ENCODE data around the gene TAP1. TPM values are rescaled to one million over a fixed set of nuclear protein-coding genes. Genes with fewer than 3 reads are reported as not detected.
A peak's percentile ranks its signal among the peaks of the same experiment; 100 is the strongest.

TAP1 gene
- total and polyA plus RNA-seq, 9 of the 15 experiments (the other 6 are each of a cell fraction or from before 2014, with no cell fraction given), result 1.3 to 6.0 (median 4.2) TPM

DNA sequence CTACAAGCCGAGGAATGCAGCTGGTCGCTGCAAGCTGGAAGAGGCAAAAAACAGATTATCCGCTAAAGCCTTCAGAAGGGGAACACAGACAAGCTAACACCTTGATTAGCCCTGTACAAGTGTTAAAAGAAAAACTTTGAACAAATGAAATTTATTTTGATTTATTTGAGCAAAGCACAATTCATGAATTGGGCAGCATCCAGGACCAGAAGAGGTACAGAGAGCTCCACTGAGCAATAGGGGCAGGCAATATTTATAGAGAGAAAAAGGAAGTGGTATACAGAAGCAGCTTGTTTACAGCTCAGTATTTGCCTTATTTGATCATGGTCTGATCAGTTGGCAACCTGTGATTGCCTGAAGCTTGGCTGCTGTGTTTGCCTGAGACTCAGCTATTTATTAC, 54.3 kb downstream of the TAP1 start:
- H4K20me1 ChIP-seq (replicated peaks; ENCODE audit: control insufficient read depth, insufficient read depth, low read length), result no peaks in the 10 kb centered on the region
- 0% methylated on average over 3 of the region's 3 CpGs for WGBS (ENCODE audit: insufficient coverage, low coverage, missing lambda C conversion rate)
- no peaks in the 10 kb centered on the region for H3K9me1 ChIP-seq (ENCODE audit: control insufficient read depth, insufficient read depth, low read length)
- CTCF ChIA-PET (ENCODE audit: low intra/inter-chr PET ratio), result no interaction called here
- no peak overlapping the region for H3K27ac ChIP-seq (ENCODE audit: extremely low read depth, low read depth, low read length)
- H3K4me3 ChIP-seq, result no peak overlapping the region
- H3K27me3 ChIP-seq (ENCODE audit: control insufficient read depth in 2 of 2, insufficient read depth in 2 of 2, low read length in 2 of 2), result peaks cover 20 to 24% of the 10 kb centered on the region in 2 experiments
- FAIRE-seq (no peak), DNase-seq (ENCODE audit: extremely low read depth in 1 of 4, low spot score in 3 of 4) (no peak), ATAC-seq (no peak)
- no peak overlapping the region for H3K4me2 ChIP-seq (ENCODE audit: insufficient read depth, low read length)
- H3K9ac ChIP-seq (ENCODE audit: insufficient read depth in 1 of 2, low read depth in 2 of 2, low read length in 2 of 2), result no peak overlapping the region
- TF ChIP-seq ADNP (tag; IDR thresholded peaks at IDR 0.05) (no peak), SMAD4 (CRISPR knock-in tag; conservative IDR thresholded peaks at IDR 0.05) (no peak), TAL1 (IDR thresholded peaks at IDR 0.05) (no peak), SPI1 (IDR thresholded peaks at IDR 0.05; ENCODE audit: borderline replicate concordance, low read depth, low read length) (peak; percentile 39; the same call in 1 of the 2 replicates)
- TF ChIP-seq, protein P1, sequence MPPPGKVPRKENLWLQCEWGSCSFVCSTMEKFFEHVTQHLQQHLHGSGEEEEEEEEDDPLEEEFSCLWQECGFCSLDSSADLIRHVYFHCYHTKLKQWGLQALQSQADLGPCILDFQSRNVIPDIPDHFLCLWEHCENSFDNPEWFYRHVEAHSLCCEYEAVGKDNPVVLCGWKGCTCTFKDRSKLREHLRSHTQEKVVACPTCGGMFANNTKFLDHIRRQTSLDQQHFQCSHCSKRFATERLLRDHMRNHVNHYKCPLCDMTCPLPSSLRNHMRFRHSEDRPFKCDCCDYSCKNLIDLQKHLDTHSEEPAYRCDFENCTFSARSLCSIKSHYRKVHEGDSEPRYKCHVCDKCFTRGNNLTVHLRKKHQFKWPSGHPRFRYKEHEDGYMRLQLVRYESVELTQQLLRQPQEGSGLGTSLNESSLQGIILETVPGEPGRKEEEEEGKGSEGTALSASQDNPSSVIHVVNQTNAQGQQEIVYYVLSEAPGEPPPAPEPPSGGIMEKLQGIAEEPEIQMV (tag; conservative IDR thresholded peaks at IDR 0.05; ENCODE audit: low read depth), result no peak
- no peak overlapping the region for H2AFZ ChIP-seq (ENCODE audit: low read depth, low read length)
- H3K79me2 ChIP-seq (ENCODE audit: control insufficient read depth, insufficient read depth, low read length), result no peaks in the 10 kb centered on the region
- intact Hi-C loops (cut with micrococcal nuclease), result loop anchor here (5.0 kb wide), 2 partner anchors 68 to 552 kb away; no protein-coding TSS in a partner anchor
- no TSS peak for BruUV-seq (replicated peaks)
- POLR2A ChIA-PET, result interaction anchor here (0.7 to 1.5 kb wide), 6 partner anchors 9 to 1630 kb away, joined by 3 to 5 read pairs (median 3); no protein-coding TSS in a partner anchor
- in situ Hi-C loops (cut with MboI), result loop anchor here (5.0 kb wide), 1 partner anchor 377 kb away; no protein-coding TSS in a partner anchor
- no peaks in the 10 kb centered on the region for H3K36me3 ChIP-seq (ENCODE audit: control insufficient read depth, insufficient read depth, low read length)
- no peaks in the 10 kb centered on the region for H3K4me1 ChIP-seq (replicated peaks in 1 of 2; ENCODE audit: control insufficient read depth in 2 of 2, insufficient read depth in 2 of 2, low read length in 2 of 2)
- H3K9me3 ChIP-seq (replicated peaks; ENCODE audit: control insufficient read depth, insufficient read depth, low read depth, low read length), result no peaks in the 10 kb centered on the region

All from K562 (cell line).